HepG2 (cell line): ENCODE data around the gene COL10A1. TPM values are rescaled to one million over a fixed set of nuclear protein-coding genes. Genes with fewer than 3 reads are reported as not detected.

ENCODE experiments used
- ATAD3A ChIP-seq: sonication (generic); formaldehyde crosslinking; IDR thresholded peaks from 2 replicates; pipeline ENCODE4 v1.4.0; 2020; ENCODE audit warnings: missing genetic modification reagents
- CHD4 ChIP-seq: fragments of 200-600 bp; sonication (generic); IDR thresholded peaks from 2 replicates; pipeline ENCODE4 v1.7.0; 2017; ENCODE audit warnings: mild to moderate bottlenecking, low read length, borderline replicate concordance
- ELF3 ChIP-seq: IDR thresholded peaks from 2 replicates; pipeline ENCODE4 v1.6.1; 2016; ENCODE audit warnings: missing genetic modification reagents, missing compliant biosample characterization
- FOXA3 ChIP-seq: IDR thresholded peaks from 2 replicates; pipeline ENCODE4 v1.6.1; 2016; ENCODE audit warnings: missing genetic modification reagents, missing compliant biosample characterization
- GABPB1 ChIP-seq: IDR thresholded peaks from 2 replicates; pipeline ENCODE4 v1.6.1; 2016; ENCODE audit warnings: mild to moderate bottlenecking, missing genetic modification reagents, moderate library complexity, missing compliant biosample characterization
- HNF1B ChIP-seq: sonication (generic); formaldehyde crosslinking; IDR thresholded peaks from 2 replicates; pipeline ENCODE4 v1.5.1; 2020; ENCODE audit warnings: mild to moderate bottlenecking, moderate library complexity, missing genetic modification reagents
- HOXA3 ChIP-seq: sonication (generic); formaldehyde crosslinking; IDR thresholded peaks from 2 replicates; pipeline ENCODE4 v1.5.0; 2020; ENCODE audit warnings: missing genetic modification reagents
- JUND ChIP-seq: sonication (generic); formaldehyde crosslinking; IDR thresholded peaks from 2 replicates; pipeline ENCODE4 v1.8.0; 2022; ENCODE audit warnings: mild to moderate bottlenecking, missing genetic modification reagents
- NFIC ChIP-seq: IDR thresholded peaks from 2 replicates; pipeline ENCODE4 v1.6.1; 2012; ENCODE audit warnings: mild to moderate bottlenecking, low read length, inconsistent platforms
- NFYC ChIP-seq: IDR thresholded peaks from 2 replicates; pipeline ENCODE4 v1.6.1; 2016; ENCODE audit warnings: missing genetic modification reagents, missing compliant biosample characterization
- RAD51 ChIP-seq: fragments of 450-650 bp; IDR thresholded peaks from 2 replicates; pipeline ENCODE4 v1.6.1; 2016; ENCODE audit warnings: borderline replicate concordance
- RCOR2 ChIP-seq: IDR thresholded peaks from 2 replicates; pipeline ENCODE4 v1.6.1; 2016; ENCODE audit warnings: missing biosample characterization, missing genetic modification reagents
- RFXANK ChIP-seq: IDR thresholded peaks from 2 replicates; pipeline ENCODE4 v1.6.1; 2016
- SMARCC2 ChIP-seq: fragments of 450-650 bp; IDR thresholded peaks from 2 replicates; pipeline ENCODE4 v1.6.1; 2017; ENCODE audit warnings: antibody characterized with exemption, mild to moderate bottlenecking
- SRY ChIP-seq: sonication (generic); formaldehyde crosslinking; IDR thresholded peaks from 2 replicates; pipeline ENCODE4 v1.8.0; 2022; ENCODE audit warnings: mild to moderate bottlenecking, missing genetic modification reagents
- TBX3 ChIP-seq: fragments of 450-650 bp; IDR thresholded peaks from 2 replicates; pipeline ENCODE4 v1.6.1; 2017; ENCODE audit warnings: antibody characterized with exemption, mild to moderate bottlenecking, inconsistent platforms, borderline replicate concordance
- TCF12 ChIP-seq, 2 experiments: fragments of 450-650 bp in 1 of 2; sonication (generic) in 1 of 2; formaldehyde crosslinking in 1 of 2; IDR thresholded peaks; 2 replicates each; pipeline versions ENCODE4 v1.6.1 to v1.8.0; 2017 to 2022; ENCODE audit warnings: antibody characterized with exemption in 1 of 2, mild to moderate bottlenecking in 1 of 2, missing genetic modification reagents in 1 of 2, moderate library complexity in 1 of 2
- WIZ ChIP-seq: sonication (generic); formaldehyde crosslinking; IDR thresholded peaks from 2 replicates; pipeline ENCODE4 v1.5.1; 2020; ENCODE audit warnings: mild to moderate bottlenecking, missing genetic modification reagents
- ZBTB1 ChIP-seq: sonication (generic); formaldehyde crosslinking; IDR thresholded peaks from 2 replicates; pipeline ENCODE4 v1.4.0; 2020; ENCODE audit warnings: missing genetic modification reagents, borderline replicate concordance
- ZBTB10 ChIP-seq: sonication (generic); formaldehyde crosslinking; IDR thresholded peaks from 2 replicates; pipeline ENCODE4 v1.4.0; 2020; ENCODE audit warnings: missing genetic modification reagents, borderline replicate concordance
- ZBTB26 ChIP-seq: IDR thresholded peaks from 2 replicates; pipeline ENCODE4 v1.6.1; 2016; ENCODE audit warnings: missing compliant biosample characterization, missing genetic modification reagents, borderline replicate concordance
- ZFP62 ChIP-seq: sonication (generic); formaldehyde crosslinking; IDR thresholded peaks from 2 replicates; pipeline ENCODE4 v1.4.0; 2020; ENCODE audit warnings: missing genetic modification reagents
- ZNF326 ChIP-seq: sonication (generic); formaldehyde crosslinking; IDR thresholded peaks from 2 replicates; pipeline ENCODE4 v1.4.0; 2020; ENCODE audit warnings: missing genetic modification reagents, borderline replicate concordance
- ZNF484 ChIP-seq: sonication (generic); formaldehyde crosslinking; IDR thresholded peaks from 2 replicates; pipeline ENCODE4 v1.5.1; 2020; ENCODE audit warnings: mild to moderate bottlenecking, low read depth, missing genetic modification reagents, borderline replicate concordance
- ZNF550 ChIP-seq: sonication (generic); formaldehyde crosslinking; IDR thresholded peaks from 2 replicates; pipeline ENCODE4 v1.4.0; 2020; ENCODE audit warnings: mild to moderate bottlenecking, missing genetic modification reagents, borderline replicate concordance
- ZNF577 ChIP-seq: sonication (generic); formaldehyde crosslinking; IDR thresholded peaks from 2 replicates; pipeline ENCODE4 v1.4.0; 2020; ENCODE audit warnings: mild to moderate bottlenecking, low read depth, missing genetic modification reagents, borderline replicate concordance
- ZNF816 ChIP-seq: sonication (generic); formaldehyde crosslinking; IDR thresholded peaks from 2 replicates; pipeline ENCODE4 v1.8.0; 2022; ENCODE audit warnings: missing genetic modification reagents, mild to moderate bottlenecking, borderline replicate concordance
- polyA plus RNA-seq, 8 experiments: library from polyadenylated mRNA; depleted of rRNA in 3 of 8; stranded (reverse) in 7 of 8; unstranded in 1 of 8; fragments of >200 nt; fragmentation: Illumina TruSeq in 4 of 8; extraction: Trizol in 4 of 8; gene quantifications; 2 replicates each; pipeline versions ENCODE4 v1.2.1 to v1.2.3, GENCODE V29; 2011 to 2016; ENCODE audit warnings: low read depth in 4 of 8, missing spikeins in 1 of 8, mixed read lengths in 1 of 8; ENCODE audit not compliant: insufficient read depth in 1 of 8
- total RNA-seq, 5 experiments: library from RNA; depleted of rRNA; stranded (reverse); fragments of >200 nt; fragmentation: Illumina TruSeq; extraction: Trizol; gene quantifications; 2 replicates each; pipeline ENCODE4 v1.2.3, GENCODE V29; 2016; ENCODE audit warnings: low read depth in 1 of 5

COL10A1 gene
- total and polyA plus RNA-seq, 2 of the 13 experiments (the other 11 are each of a cell fraction or from before 2014, with no cell fraction given): 0.07 TPM; not detected in 1

GRCh38 chr6:116073765-116074440 is 52.0 kb downstream of the COL10A1 start (continued):
- TF ChIP-seq ZBTB10 (CRISPR knock-in tag) (no peak), ZNF577 (no peak), ZNF484 (no peak), FOXA3 (CRISPR knock-in tag) (peak; percentile 87), TBX3 (no peak), ZNF326 (CRISPR knock-in tag) (no peak), TCF12 (IDR thresholded peaks at IDR 0.05) (no peak), TCF12 (CRISPR knock-in tag; IDR thresholded peaks at IDR 0.05) (no peak), RFXANK (CRISPR knock-in tag) (no peak), ZBTB26 (CRISPR knock-in tag) (no peak), ZNF550 (CRISPR knock-in tag) (no peak), SRY (no peak), ATAD3A (no peak), RAD51 (no peak), HNF1B (CRISPR knock-in tag) (no peak), NFYC (CRISPR knock-in tag) (no peak), SMARCC2 (peak; percentile 85; the same call in 1 of the 2 replicates), ELF3 (peak; percentile 29; the same call in 1 of the 2 replicates), ZBTB1 (no peak), WIZ (CRISPR knock-in tag) (no peak), ZNF816 (CRISPR knock-in tag) (no peak), HOXA3 (CRISPR knock-in tag) (no peak), RCOR2 (CRISPR knock-in tag) (no peak), ZFP62 (CRISPR knock-in tag) (no peak), GABPB1 (CRISPR knock-in tag) (no peak), NFIC (no peak; the same call in 1 of the 2 replicates), JUND (CRISPR knock-in tag) (0 out of 2 replicates have a peak, but pooled peaks have one; percentile 46), CHD4 (no peak)
